22Rv1 (cell line): ENCODE measurements around the gene POMZP3.
"Not testable (repeated sequence)": the region's sequence is repeated elsewhere in the genome, so short reads cannot be mapped to it uniquely, and the experiment has no call there.

Experiments
- ZFX ChIP-seq: fragments of 450-650 bp; IDR thresholded peaks from 2 replicates; pipeline ENCODE4 v1.6.1; 2017; ENCODE audit warnings: antibody characterized with exemption, borderline replicate concordance
- TF ChIP-seq, protein P1 (sequence below): fragments of 450-650 bp; IDR thresholded peaks from 2 replicates; pipeline ENCODE4 v1.5.1; 2017; ENCODE audit warnings: mild to moderate bottlenecking

DNA sequence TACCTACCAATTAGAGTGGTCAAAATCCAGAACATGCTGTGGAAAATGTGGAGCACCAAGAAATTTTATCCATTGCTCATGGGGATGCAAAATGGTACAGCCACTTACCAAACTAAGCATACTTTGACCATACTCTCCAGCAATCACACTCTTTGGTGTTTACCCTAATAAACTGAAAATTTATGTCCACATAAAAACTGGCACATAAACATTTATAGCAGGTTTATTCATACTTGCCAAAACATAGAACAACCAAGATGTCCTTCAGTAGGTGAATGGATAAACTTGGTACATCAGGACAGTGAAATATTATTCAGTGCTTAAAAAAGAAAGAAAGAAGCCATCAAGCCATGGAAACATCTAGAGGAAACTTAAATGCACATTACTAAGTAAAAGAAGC, 59.3 kb downstream of the POMZP3 start:
- TF ChIP-seq, protein P1, sequence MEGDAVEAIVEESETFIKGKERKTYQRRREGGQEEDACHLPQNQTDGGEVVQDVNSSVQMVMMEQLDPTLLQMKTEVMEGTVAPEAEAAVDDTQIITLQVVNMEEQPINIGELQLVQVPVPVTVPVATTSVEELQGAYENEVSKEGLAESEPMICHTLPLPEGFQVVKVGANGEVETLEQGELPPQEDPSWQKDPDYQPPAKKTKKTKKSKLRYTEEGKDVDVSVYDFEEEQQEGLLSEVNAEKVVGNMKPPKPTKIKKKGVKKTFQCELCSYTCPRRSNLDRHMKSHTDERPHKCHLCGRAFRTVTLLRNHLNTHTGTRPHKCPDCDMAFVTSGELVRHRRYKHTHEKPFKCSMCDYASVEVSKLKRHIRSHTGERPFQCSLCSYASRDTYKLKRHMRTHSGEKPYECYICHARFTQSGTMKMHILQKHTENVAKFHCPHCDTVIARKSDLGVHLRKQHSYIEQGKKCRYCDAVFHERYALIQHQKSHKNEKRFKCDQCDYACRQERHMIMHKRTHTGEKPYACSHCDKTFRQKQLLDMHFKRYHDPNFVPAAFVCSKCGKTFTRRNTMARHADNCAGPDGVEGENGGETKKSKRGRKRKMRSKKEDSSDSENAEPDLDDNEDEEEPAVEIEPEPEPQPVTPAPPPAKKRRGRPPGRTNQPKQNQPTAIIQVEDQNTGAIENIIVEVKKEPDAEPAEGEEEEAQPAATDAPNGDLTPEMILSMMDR, result not testable (repeated sequence)
- TF ChIP-seq ZFX, result not testable (repeated sequence)
